ENCODE results near the gene ALCAM. TPM values are rescaled to one million over a fixed set of nuclear protein-coding genes. Genes with fewer than 3 reads are reported as not detected.
A peak's percentile ranks its signal among the peaks of the same experiment; 100 is the strongest.

Gene ALCAM
- total RNA-seq, 1 donor from 2014 or later = 26.5 TPM

DNA sequence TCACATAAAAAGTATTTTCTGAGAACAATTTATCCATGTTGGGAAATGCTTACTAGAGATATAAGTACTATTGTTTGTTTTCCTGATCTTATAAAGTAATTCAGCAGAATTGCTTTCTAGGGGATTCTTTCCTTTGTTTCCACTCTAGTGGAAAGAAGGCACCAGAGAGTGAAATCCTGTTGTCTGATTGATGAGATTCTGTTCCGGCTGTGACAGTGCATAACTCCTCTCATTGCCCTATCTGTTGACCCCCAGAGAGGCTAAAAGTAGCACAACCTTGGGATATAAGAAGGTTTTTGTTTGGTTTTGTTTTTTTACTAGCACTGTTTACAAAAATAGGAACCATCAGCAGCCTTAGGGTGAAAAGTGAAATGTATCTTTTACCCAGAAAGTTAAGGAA is 114.1 kb downstream of the ALCAM start:
- DNase-seq (ENCODE audit: low read depth) = no peak

DNA sequence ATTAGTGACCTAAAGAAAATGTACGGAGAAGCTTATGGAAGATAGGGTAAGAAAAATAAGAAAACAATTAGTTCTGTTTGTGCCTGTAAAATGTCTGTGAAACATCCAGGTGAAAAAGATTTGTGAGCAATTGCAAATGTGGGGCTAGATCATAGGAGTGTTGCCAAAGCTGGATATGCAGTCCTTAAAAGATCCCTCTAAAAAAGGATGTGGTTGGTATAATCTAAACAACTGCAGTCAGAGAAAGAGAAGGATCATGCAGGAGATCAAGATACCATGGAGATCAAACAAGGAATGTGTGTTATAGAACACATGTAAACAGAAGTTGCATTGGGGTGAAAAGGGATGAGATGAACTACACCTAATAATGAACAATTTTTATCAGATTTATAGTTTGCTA is 116.8 kb downstream of the ALCAM start:
- DNase-seq (ENCODE audit: low read depth) = no peak

DNA sequence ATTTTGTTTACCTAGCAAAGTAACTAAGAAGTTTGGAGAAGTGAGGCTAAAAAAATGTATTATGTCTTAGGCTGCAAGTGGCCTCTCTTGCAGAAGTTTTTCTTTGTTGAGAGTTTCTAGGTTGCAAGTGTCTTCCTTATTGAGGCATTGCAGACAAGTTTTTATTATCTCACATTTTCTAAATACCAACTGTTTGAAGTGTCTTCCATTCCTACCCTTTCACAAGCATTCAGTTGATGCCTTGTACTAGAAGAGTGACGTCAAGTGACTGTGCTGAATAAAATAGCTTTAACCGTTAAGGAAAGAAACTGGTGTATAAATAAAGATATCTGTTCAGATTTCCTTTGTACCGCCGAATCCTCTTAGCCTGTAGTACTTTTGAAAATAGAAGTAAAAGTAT is 123.3 kb downstream of the ALCAM start:
- no peak for DNase-seq (ENCODE audit: low read depth)

DNA sequence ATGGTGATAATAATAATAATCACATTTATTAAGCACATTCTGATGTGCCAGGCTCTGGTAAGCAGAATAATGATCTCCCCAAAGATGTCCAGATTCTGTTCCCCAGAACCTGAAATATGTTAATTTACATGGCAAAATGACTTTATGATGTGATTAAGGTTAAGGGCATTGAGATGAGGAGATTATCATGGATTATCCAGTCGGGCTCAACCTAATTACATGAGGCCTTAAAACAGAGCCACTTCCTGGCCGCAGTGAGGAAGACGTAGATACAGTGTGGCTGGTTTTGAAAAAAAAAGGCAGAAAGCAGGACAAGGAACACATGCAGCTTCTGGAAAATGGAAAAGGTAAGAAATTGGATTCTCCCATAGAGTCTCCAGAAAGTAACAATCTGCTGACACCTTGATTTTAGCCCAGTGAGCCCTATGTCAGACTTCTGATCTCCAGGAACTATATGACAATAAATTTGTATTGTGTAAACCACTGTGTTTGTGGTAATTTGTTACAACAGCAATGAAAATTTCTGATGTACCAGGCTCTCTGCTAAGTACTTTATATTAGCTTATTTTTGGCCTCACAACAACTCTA is 126.7 kb downstream of the ALCAM start:
- DNase-seq (ENCODE audit: low read depth) = no peak

DNA sequence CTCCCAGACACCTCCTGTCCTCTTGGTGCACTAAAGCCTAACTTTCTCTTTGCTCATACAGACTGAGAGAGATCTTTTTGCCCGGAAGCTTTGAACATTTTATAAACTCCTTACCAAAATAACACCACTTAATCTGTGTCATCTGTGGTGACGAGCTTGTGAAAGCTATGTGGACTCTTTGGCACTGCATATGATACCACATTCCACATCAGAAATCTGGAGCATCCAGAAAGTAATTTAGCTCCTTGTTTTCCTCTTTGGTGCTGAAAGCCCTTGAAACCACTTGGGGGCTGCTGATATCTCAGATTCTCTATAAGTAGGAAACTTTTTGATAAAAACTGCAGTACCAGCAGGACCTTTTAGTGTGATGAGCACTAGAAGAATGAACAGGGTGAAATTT is 128.3 kb downstream of the ALCAM start:
- DNase-seq (ENCODE audit: low read depth) = peak; percentile 60

DNA sequence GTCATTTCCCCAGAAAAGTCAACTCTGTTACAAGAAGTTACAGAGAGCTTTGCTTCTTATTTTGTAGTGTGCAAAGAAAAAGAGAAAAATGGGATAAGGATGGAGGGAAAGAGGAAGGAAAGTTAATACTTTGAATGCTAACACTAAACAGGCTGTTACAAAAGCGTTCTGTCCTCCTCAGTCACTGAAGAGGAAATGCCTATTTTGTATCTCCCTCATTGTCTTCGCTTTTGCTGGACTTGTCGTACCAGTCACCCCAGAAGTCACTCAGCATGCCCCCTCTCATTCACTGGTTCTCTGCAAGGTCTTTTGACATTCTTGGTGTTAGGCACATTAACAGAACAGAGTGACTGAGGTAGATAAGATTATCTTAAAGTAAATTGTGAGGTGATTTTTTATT is 129.6 kb downstream of the ALCAM start:
- no peak for DNase-seq (ENCODE audit: low read depth)

DNA sequence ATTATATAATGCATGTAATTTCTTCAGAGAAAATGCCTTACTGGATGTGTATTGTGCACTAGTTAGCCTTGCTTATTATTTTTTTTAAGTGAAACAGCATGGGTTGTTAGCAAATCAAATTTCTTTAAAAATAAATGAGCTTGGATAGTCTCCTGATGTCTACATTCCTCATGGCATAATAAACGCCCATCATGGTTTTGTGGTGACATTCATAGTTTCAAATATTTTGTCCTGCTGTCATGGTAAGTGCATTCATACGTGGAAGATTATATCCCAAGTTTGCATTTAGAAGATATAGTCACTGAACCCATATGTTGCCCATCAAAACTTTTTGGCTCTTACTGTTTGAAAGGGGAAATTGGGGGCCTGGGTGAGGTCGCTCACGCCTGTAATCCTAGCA is 130.7 kb downstream of the ALCAM start:
- no peak for DNase-seq (ENCODE audit: low read depth)

DNA sequence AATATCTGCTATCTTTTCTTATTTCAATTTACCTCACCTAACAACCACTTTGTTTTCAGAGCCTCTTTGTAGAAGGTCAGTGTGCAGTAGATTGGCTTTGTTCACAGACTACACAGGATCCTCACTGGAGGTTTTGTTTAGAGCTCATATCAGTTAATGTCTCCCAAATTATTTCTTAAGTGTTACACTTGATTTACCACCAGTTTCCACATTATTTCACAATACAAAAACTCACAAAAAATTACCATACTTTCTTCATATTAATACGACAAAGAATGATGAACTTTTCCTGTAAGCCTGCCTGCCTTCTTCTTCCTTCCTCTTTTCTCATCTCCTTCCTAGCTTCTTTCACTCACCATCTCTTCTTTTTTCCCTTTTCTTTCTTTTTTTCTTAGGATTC is 133.3 kb downstream of the ALCAM start:
- no peak for DNase-seq (ENCODE audit: low read depth)

DNA sequence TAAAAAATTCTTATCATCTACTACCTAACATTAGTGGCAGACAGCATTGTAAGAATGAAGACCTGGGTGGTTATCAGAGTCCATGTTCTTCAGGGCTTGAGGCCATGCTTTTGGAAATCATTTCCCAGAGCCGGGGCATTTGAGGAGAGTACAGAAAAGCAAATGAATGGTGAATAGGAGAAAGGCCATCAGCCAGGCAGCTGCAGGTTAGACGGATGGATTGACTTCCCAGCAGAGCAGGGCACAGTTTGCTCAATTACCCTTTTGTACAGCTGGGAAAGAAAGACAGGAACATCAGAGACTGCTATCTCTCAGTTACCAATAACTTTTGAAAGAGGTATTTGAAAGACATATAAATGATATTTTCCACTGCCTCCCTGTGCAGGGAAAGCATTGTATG is 135.6 kb downstream of the ALCAM start:
- DNase-seq (ENCODE audit: low read depth) = no peak

DNA sequence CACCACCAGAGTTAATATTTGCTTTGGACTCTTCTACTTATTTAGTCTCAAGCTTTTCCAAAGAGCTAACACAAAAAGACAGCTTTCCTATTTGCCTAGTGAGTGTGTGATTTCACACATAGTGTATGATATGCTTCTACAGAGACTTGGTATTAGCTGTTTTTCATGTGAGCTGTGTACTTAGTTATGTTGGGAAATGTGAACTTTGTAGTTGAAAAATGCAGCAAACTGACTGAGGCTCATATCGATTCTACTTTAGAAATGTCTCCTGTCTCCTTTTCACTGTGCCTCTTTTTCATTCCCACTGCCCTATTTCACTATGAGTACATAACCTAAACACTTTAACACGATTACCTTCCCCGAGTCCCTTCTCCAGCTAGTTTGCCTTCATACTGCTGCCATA is 136.5 kb downstream of the ALCAM start:
- no peak for DNase-seq (ENCODE audit: low read depth)

DNA sequence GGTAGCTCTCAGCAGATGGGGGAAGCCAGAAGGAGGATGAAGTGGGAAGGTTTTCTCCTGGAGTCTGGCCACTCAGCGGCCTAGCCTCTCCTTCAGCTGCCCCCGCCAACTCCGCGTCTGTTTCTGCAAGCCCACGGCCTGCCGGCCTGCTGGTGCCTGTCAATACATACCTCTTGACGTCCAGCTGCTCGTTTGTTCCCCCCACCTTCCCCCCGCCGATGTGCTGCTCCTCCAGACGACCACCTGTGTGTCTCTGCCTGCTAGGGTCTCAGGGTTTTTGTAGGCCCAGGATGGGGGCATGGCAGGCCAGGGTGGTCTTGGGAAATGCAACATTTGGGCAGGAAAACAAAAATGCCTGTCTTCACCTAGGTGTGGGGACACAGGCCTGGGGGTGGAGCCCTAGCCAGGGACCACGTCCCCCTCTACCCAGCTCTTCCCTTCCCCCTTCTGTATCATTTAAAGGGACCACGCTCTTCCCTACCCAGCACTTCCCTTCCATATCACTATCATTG is 137.8 kb downstream of the ALCAM start:
- DNase-seq (ENCODE audit: low read depth) = no peak

DNA sequence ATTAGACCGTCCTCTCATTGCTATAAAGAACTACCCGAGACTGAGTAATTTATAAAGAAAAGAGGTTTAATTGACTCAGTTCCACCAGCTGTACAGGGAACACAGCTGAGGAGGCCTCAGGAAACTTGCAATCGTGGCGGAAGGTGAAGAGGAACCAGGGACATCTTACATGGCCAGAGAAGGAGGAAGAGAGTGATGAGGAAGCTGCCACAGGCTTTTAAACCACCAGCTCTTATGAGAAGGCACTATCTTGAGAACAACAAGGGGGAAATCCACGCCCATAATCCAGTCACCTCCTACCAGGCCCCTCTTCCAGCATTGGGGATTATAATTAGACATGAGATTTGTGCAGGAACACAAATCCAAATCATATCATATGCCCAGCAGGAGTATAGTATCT is 138.5 kb downstream of the ALCAM start:
- DNase-seq (ENCODE audit: low read depth) = no peak

DNA sequence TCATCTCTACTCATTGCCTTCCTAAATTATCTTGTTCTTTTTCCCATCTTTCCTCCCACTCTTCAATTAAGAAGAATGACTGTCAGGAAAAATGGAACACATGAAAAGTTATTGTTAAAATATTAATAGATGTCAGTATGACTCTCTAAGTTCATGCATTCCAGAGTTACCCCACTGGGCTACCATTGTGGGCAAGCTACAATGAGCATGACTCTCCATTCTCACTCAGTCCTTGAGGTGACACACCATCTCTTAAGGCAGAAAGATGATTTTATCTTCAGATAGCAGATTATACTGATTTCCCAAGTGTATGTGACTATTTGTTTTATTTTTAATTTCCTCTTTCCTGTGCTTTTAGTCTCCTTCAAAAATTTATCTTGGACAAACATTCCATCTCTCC is 144.3 kb downstream of the ALCAM start:
- DNase-seq (ENCODE audit: low read depth) = no peak

DNA sequence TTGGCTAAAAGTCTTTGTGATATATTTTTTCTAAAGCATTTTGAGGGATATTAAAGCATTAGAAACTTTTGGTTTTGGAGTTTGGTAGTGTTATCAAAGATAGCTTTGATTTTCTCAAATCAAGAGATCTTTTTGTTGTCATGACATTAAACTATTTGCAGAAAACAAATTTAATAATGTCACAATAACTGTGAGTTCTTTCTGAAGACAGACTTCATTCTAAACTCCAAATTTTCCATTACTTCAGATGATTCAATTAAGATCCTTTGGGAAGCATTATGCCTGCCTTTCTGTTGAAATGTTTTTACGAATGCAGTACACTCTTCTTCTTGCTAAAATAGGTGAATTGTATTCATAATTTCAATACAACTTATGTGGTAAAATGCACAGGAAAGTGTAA is 145.4 kb downstream of the ALCAM start:
- no peak for DNase-seq (ENCODE audit: low read depth)

DNA sequence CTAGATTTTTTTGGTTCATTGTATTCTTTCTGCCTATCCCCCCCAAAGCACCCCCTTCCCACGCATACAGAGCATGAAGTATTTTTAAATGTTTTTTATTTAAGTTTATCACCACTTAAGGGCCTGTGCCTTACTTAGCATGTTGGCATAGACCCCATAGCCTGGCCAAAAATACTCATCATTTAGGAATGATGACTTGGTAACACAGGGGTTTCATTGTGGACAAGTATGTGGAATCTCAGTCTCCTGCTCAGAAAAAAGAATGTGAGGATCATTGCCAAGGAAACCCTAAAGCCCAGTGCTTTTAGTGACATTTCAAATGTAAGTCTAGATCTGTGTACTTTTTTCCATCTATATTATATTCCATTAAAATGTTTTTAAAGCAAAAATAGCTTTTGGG is 146.3 kb downstream of the ALCAM start:
- DNase-seq (ENCODE audit: low read depth) = peak; percentile 55

DNA sequence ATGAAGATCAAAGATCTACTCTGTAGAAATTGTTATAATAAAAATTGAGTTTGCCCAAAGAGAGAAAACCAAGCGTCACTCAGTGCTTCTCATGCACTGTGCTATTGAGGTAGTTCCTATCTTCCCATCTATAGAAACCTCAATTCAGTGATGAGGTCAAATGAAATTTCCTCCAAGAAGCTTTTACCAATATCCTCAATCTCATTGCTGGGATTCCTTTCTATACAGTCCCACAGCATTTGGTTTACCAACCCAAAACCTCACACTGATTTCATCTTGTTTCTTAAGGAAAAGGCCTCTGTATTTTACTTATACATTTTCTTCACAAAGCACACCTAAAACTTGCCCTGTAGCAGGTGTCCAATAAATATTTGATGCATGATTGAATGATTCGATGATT is 147.2 kb downstream of the ALCAM start:
- no peak for DNase-seq (ENCODE audit: low read depth)

DNA sequence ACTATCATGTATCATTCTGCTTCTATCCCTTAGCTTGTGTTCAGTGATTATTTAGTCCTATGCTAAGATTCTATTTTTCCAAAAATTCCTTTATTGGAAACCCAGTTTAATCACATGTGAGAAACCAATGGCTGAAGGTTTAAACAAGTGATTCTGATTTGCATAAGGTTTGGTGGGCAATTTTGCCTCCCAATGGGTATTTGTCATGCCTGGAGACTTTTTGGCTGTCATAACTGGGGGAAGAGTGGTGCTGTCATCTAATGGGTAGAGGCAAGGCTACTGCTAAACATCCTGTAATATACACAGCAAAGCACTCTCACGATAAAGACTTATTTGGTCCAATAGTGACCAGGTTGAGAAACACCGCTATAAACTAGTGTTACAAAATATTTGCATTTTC is 148.7 kb downstream of the ALCAM start:
- DNase-seq (ENCODE audit: low read depth) = no peak

DNA sequence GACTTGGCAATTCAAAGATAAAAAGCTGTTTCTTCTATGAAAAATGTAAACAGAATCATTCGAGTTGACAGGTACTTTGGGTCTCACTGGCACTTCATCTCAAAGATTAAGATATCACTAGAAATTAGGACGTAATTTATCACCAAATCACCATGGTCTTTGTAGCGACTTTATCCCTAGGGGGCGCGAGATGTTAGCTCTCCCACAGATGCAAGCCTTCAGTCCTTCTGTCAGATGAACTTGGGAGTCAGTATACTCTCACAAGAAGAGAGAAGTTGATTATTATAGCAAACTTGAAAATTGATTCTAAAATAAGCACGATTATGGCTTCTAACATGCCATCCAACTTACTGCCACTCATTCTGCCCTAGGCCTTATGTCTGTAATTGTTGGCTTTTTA is 150.3 kb downstream of the ALCAM start:
- DNase-seq (ENCODE audit: low read depth) = peak; percentile 26

DNA sequence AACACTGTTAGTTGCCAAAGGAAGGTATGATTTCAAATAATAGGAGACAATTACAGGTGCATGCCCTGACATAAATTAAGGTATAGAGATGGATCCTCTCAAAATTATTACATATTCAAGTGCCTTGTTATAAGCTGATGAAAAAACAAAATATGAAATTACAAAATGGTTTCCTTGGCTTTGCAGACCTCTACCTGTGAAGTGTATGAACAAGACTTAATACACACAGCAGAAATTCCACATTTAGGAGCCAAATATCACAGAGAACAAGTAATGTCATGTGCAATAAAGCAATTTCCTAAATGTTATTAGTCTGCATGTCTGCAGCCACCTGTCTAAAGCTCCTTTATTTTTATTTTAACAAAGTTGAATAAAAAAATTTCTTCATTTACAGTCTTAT is 151.5 kb downstream of the ALCAM start:
- DNase-seq (ENCODE audit: low read depth) = no peak

DNA sequence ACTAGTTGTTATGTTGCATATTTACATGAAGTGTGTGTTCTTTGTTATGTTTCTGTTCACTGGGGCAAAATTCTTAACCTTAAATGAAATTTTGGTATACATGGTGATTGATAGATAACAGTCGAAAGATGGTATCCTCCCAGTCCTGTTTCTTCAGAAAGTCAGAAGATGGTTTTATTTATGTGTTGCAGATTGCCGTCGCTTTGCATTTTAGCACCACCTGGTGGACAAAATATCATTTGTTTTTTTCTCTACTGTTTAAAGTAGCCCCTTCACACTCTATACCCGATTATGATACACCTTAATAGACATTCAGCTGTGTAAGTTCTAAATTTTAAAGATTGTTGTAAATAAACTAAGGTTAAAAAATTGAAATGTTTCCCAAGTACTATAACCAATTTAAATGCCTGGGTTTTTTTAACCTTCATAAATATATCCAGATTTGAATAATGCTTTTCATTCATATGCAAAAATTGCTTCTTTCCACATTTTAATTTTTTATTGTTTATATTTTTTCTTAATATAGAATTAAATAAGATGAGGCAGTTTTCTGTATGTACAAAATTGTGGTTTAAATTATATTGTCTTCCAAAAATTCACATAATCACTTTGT is 152.2 kb downstream of the ALCAM start:
- peak; percentile 71 for DNase-seq (ENCODE audit: low read depth)

DNA sequence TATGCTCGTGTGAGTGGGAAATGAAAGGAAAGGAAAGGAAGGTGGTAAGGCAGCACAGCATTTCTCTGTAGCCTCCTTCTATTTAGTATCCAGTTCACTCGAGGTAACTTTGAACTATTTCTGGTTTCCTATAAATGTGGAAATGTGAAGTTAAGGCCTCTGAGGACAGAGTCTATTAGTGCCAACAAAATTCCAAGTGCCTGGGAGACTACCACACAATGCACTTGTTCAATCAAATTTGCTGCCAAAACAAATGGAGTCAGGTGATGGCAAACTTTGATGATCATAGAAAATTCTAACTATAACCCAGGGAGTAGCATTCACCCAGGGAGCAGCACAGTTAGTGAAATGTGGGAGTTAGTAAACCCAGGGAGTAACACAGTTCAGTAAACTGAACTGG is 155.1 kb downstream of the ALCAM start:
- no peak for DNase-seq (ENCODE audit: low read depth)

DNA sequence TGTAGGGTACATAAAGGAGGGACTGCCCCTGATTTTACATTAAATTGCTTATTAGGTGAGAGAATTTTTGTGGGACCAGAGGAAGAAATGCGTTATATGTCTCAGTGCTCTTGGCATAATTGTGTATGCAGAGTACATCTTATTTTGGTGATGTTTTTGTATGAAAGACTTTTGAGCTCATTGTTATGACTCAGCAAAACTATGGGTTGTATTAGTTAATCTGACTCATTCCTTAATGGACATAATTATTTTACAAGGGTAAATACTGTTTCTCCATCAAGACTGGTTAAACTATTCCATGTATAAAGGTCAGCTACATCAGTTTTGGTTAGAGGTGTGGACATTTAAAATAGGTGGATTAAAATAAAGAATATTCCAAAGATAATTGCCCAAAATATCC is 156.8 kb downstream of the ALCAM start:
- DNase-seq (ENCODE audit: low read depth) = no peak

DNA sequence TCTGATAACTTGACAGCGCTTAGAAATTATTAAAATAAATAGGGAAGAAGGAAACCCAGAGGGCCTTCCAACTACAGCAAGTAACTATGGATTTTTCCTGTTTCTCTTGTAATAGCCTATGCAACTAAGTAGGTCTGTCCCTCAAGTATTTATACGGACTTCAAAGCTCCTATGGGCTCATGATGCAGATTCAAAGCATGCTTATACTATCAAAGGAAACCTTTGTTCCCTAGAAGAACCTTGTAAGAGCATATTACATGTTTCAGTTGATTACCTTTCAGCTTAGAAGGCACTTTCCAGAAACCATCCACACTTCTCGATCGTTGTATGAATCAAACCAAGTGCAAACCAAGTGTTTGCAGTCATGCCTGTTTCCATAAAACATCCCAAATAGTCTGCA is 158.8 kb downstream of the ALCAM start:
- DNase-seq (ENCODE audit: low read depth) = no peak

Measured in myocyte (in vitro differentiated cells).